Measurements from ENCODE around the gene ODAPH.

The ODAPH gene

DNA sequence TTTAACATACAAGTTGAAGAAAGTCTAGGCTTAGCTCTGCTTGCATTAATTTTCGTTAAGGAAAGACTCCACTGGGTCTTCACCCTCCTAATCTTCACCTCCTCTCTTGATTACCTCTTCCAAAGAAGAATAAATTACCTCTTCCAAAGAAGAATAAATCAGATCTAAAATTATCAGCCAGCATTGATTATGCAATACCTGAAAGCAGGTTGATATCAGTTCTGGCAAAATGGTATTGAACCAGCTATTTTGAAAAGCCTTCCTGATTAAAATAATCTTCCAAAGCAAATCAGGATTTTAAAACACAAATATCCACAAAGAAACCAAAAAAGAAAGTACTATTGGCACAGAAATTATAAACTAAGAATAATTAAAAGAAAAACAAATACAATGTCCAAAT is 37.5 kb downstream of the ODAPH start:
- H3K4me3 ChIP-seq (ENCODE audit: low read depth, low read length), result no peak overlapping the region
- no peak for DNase-seq (ENCODE audit: low read depth)
- TF ChIP-seq, protein P1, sequence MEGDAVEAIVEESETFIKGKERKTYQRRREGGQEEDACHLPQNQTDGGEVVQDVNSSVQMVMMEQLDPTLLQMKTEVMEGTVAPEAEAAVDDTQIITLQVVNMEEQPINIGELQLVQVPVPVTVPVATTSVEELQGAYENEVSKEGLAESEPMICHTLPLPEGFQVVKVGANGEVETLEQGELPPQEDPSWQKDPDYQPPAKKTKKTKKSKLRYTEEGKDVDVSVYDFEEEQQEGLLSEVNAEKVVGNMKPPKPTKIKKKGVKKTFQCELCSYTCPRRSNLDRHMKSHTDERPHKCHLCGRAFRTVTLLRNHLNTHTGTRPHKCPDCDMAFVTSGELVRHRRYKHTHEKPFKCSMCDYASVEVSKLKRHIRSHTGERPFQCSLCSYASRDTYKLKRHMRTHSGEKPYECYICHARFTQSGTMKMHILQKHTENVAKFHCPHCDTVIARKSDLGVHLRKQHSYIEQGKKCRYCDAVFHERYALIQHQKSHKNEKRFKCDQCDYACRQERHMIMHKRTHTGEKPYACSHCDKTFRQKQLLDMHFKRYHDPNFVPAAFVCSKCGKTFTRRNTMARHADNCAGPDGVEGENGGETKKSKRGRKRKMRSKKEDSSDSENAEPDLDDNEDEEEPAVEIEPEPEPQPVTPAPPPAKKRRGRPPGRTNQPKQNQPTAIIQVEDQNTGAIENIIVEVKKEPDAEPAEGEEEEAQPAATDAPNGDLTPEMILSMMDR (IDR thresholded peaks at IDR 0.05; ENCODE audit: insufficient read depth, low read depth, low read length, missing control alignments), result no peak

DNA sequence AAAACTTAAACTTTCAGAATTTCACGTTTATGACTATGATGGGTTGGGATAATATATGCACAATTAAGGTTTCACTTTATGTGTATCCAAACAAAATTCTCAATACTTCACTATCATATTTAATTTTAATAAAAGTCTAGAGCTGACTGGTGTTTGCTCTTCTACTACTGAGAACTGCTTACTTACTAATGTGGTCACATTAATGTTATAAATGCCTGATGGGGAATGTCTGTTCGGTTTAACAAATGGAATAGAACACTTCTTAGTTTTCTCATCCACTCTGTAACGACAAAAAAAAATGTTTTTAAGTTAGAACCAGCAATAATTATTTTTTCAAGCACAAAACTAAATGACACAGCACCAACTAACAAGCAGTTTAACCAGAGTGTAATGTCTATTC is 40.2 kb downstream of the ODAPH start:
- DNase-seq (ENCODE audit: low read depth), result no peak
- H3K4me3 ChIP-seq (ENCODE audit: low read depth, low read length), result no peak overlapping the region
- TF ChIP-seq, protein P1 (IDR thresholded peaks at IDR 0.05; ENCODE audit: insufficient read depth, low read depth, low read length, missing control alignments), result no peak

DNA sequence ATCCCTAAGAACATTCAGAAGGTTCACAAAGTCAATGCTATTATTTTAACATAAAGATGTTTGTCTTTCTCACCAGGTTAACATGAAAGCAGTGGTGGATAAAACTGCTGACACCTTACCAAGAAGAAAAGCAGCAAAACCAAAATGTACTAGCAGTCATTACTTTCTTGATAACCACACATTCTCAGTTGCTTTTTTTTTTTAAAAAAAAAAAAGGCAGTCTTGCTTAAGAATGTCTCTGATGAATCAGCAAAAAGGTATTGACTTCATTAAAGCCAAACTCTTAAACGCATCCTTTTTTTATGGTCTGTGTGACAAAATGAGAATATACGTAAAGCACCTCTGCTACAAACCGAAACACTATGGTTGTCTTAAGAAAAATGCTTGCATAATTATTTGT is 42.5 kb downstream of the ODAPH start:
- DNase-seq (ENCODE audit: low read depth), result peak; percentile 41
- TF ChIP-seq, protein P1 (IDR thresholded peaks at IDR 0.05; ENCODE audit: insufficient read depth, low read depth, low read length, missing control alignments), result no peak
- H3K4me3 ChIP-seq (ENCODE audit: low read depth, low read length), result no peak overlapping the region

DNA sequence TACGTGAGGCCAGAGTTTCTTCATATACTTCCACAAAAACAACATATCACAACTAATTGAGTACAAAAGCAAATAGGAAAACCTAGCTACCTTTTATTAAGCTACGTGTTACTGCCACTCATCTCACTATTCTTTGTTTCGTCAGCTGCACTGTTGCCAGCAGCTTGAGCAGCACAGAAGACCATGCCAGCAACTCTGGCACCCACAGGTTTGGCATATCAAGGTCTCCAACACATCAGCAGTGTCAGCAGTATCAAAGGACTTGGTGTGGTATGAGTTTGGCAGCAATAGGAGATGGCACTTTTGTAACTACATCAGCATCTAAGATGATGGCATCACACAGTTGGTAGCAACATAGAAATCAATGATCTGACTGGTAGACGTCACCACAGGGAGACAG is 43.8 kb downstream of the ODAPH start:
- no peak for DNase-seq (ENCODE audit: low read depth)
- TF ChIP-seq, protein P1 (IDR thresholded peaks at IDR 0.05; ENCODE audit: insufficient read depth, low read depth, low read length, missing control alignments), result no peak
- H3K4me3 ChIP-seq (ENCODE audit: low read depth, low read length), result no peak overlapping the region

DNA sequence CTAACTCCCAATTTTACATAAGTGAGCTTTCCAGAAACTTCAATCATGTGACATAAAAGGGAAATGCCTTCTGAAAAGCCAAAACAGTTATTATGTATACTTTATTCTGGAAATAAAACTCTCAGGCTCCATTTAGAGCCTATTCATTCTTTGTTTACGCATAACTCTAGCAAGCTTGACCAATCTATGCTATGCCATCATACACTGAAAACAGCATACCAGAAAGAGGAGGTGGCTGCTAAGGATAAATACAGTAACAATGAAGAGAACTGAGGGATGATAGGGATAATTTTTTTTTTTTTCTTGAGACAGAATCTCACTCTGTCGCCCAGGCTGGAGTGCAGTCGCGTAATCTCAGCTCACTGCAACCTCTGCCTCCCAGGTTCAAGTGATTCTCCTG is 50.1 kb downstream of the ODAPH start:
- TF ChIP-seq, protein P1 (IDR thresholded peaks at IDR 0.05; ENCODE audit: insufficient read depth, low read depth, low read length, missing control alignments), result no peak
- DNase-seq (ENCODE audit: low read depth), result no peak
- no peak overlapping the region for H3K4me3 ChIP-seq (ENCODE audit: low read depth, low read length)

DNA sequence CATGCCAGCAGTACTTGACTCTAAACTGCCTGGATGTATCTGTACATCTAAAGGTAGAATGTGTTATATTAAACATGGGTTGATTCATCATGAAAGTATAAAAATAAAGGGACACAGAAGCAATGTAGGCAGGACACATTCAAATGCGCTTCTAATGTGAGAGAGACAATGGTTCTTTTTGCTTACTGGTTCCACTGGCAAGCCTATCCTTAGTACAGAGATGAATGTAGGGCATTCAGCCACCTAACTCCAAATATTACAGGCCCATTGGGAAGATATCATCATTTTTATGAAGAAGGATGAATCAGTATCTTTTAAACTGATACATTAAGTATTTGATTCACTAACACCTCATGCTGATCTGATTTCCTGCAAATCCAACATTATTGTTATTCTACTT is 56.4 kb downstream of the ODAPH start:
- TF ChIP-seq, protein P1 (IDR thresholded peaks at IDR 0.05; ENCODE audit: insufficient read depth, low read depth, low read length, missing control alignments), result no peak
- no peak overlapping the region for H3K4me3 ChIP-seq (ENCODE audit: low read depth, low read length)
- DNase-seq (ENCODE audit: low read depth), result no peak

All from GM12865 (cell line).